ENCODE measurements around the gene HSPG2. TPM values are rescaled to one million over a fixed set of nuclear protein-coding genes. Genes with fewer than 3 reads are reported as not detected.
"Not testable (repeated sequence)": the region's sequence is repeated elsewhere in the genome, so short reads cannot be mapped to it uniquely, and the experiment has no call there.

The HSPG2 gene
- total RNA-seq, 1 experiment from 2014 or later = 171 TPM

GRCh38 chr1:21981253-21981652, 44.1 kb upstream of the HSPG2 start:
- BruUV-seq (replicated peaks); CTCF ChIA-PET; DNase-seq (ENCODE audit: low read depth, low spot score); H3K9me3 ChIP-seq (ENCODE audit: control insufficient read depth, insufficient read depth, low read depth, low read length); H3K36me3 ChIP-seq (ENCODE audit: control insufficient read depth, insufficient read depth, low read length); H3K27ac ChIP-seq (ENCODE audit: low read length); H3K4me3 ChIP-seq (ENCODE audit: low read depth in 2 of 2, low read length in 2 of 2); H3K27me3 ChIP-seq (ENCODE audit: control insufficient read depth, insufficient read depth, low read length); intact Hi-C loops (cut with micrococcal nuclease; ENCODE audit: unreplicated experiment); H3K4me1 ChIP-seq (ENCODE audit: control insufficient read depth, insufficient read depth, low read length); ATAC-seq; in situ Hi-C loops (cut with HindIII; ENCODE audit: low pct_unique_long_range_greater_than_20kb, low sequenced_read_pairs): not testable (repeated sequence)
- POLR2A ChIA-PET = interaction anchor here (0.5 to 0.6 kb wide), 2 partner anchors 198 to 258 kb away, joined by 4 to 7 read pairs; partner anchors contain the start of gene USP48

DNA sequence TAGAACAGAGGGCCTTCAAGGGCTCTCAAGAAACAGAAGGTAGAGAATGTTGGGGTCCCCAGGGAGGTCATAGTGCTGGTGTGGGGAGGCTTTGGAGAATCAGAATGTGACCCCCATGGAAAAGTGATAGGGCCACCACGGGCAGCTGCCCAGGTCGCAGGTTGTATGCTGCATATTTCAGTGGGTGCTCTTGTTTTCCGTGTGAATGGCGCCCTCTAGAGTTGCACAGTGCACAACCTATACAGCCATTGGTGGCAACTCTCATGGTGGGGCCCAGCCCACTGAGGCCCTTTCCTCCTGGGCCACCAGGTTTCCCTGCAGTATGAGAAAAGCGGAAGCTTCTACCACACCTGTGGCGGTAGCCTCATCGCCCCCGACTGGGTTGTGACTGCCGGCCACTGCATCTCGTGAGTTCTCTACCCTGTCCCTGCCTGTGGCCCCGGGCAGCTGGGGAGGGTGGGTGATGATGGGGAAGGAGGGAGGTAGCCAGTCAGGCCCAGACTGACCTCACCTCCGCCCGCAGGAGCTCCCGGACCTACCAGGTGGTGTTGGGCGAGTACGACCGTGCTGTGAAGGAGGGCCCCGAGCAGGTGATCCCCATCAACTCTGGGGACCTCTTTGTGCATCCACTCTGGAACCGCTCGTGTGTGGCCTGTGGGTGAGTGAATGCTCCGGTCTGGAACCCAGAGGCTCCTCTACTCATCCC, 43.6 kb upstream of the HSPG2 start:
- CTCF ChIA-PET = interaction anchor here (0.7 kb wide), 1 partner anchor 653 kb away, joined by 4 read pairs; no protein-coding TSS in a partner anchor

GRCh38 chr1:21978209-21978608, 41.1 kb upstream of the HSPG2 start:
- H3K4me1 ChIP-seq (ENCODE audit: control insufficient read depth, insufficient read depth, low read length); H3K4me3 ChIP-seq (ENCODE audit: low read depth in 2 of 2, low read length in 2 of 2); BruUV-seq (replicated peaks); H3K27me3 ChIP-seq (ENCODE audit: control insufficient read depth, insufficient read depth, low read length); intact Hi-C loops (cut with micrococcal nuclease; ENCODE audit: unreplicated experiment); DNase-seq (ENCODE audit: low read depth, low spot score); H3K9me3 ChIP-seq (ENCODE audit: control insufficient read depth, insufficient read depth, low read depth, low read length); H3K36me3 ChIP-seq (ENCODE audit: control insufficient read depth, insufficient read depth, low read length); in situ Hi-C loops (cut with HindIII; ENCODE audit: low pct_unique_long_range_greater_than_20kb, low sequenced_read_pairs); POLR2A ChIA-PET; ATAC-seq; CTCF ChIA-PET; H3K27ac ChIP-seq (ENCODE audit: low read length): not testable (repeated sequence)

More for the DNA sequence above, 43.6 kb upstream of the HSPG2 start:
- H3K27me3 ChIP-seq (ENCODE audit: control insufficient read depth, insufficient read depth, low read length); DNase-seq (ENCODE audit: low read depth, low spot score); H3K36me3 ChIP-seq (ENCODE audit: control insufficient read depth, insufficient read depth, low read length); BruUV-seq (replicated peaks); H3K9me3 ChIP-seq (ENCODE audit: control insufficient read depth, insufficient read depth, low read depth, low read length); H3K4me3 ChIP-seq (ENCODE audit: low read depth in 2 of 2, low read length in 2 of 2); H3K4me1 ChIP-seq (ENCODE audit: control insufficient read depth, insufficient read depth, low read length); intact Hi-C loops (cut with micrococcal nuclease; ENCODE audit: unreplicated experiment); in situ Hi-C loops (cut with HindIII; ENCODE audit: low pct_unique_long_range_greater_than_20kb, low sequenced_read_pairs); H3K27ac ChIP-seq (ENCODE audit: low read length): not testable (repeated sequence)
- peak; percentile 66 for ATAC-seq
- POLR2A ChIA-PET = interaction anchor here (0.5 to 0.6 kb wide), 2 partner anchors 198 to 258 kb away, joined by 4 to 7 read pairs; partner anchors contain the start of gene USP48

GRCh38 chr1:21976703-21977239, 39.7 kb upstream of the HSPG2 start, which contains the start of gene CELA3B:
Gene CELA3B, plus strand, starts transcription at chr1:21977022. Its CDS starts 18 bp downstream, at chr1:21977040.
- CTCF ChIA-PET; BruUV-seq (replicated peaks); ATAC-seq; DNase-seq (ENCODE audit: low read depth, low spot score); H3K4me3 ChIP-seq (ENCODE audit: low read depth in 2 of 2, low read length in 2 of 2); intact Hi-C loops (cut with micrococcal nuclease; ENCODE audit: unreplicated experiment); H3K4me1 ChIP-seq (ENCODE audit: control insufficient read depth, insufficient read depth, low read length); POLR2A ChIA-PET; H3K36me3 ChIP-seq (ENCODE audit: control insufficient read depth, insufficient read depth, low read length); H3K9me3 ChIP-seq (ENCODE audit: control insufficient read depth, insufficient read depth, low read depth, low read length); H3K27me3 ChIP-seq (ENCODE audit: control insufficient read depth, insufficient read depth, low read length); in situ Hi-C loops (cut with HindIII; ENCODE audit: low pct_unique_long_range_greater_than_20kb, low sequenced_read_pairs): not testable (repeated sequence)
- peak within 1 kb of the TSS; percentile 54; the same call in 1 of the 2 replicates for H3K27ac ChIP-seq (ENCODE audit: low read length)

DNA sequence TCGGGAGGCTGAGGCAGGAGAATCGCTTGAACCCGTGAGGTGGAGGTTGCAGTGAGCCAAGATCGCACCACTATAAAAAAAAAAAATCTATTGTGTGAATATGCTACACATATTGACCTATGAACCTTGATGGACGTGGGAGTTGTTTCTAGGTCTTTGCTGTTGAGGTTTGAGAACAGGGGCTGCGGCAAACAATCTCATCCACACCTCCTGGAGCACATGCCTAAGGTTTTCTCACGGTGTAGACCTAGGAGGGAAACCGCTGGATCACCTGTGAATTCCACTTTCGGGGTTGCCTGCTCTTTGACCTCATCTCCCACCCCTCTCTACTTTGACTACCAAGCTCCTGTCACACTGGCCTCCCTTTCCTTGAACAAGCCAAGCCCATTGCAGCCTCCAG, 38.2 kb upstream of the HSPG2 start:
- BruUV-seq (replicated peaks); H3K9me3 ChIP-seq (ENCODE audit: control insufficient read depth, insufficient read depth, low read depth, low read length); POLR2A ChIA-PET; ATAC-seq; H3K4me3 ChIP-seq (ENCODE audit: low read depth in 2 of 2, low read length in 2 of 2); DNase-seq (ENCODE audit: low read depth, low spot score); H3K4me1 ChIP-seq (ENCODE audit: control insufficient read depth, insufficient read depth, low read length); H3K36me3 ChIP-seq (ENCODE audit: control insufficient read depth, insufficient read depth, low read length); intact Hi-C loops (cut with micrococcal nuclease; ENCODE audit: unreplicated experiment); H3K27ac ChIP-seq (ENCODE audit: low read length); in situ Hi-C loops (cut with HindIII; ENCODE audit: low pct_unique_long_range_greater_than_20kb, low sequenced_read_pairs); H3K27me3 ChIP-seq (ENCODE audit: control insufficient read depth, insufficient read depth, low read length): not testable (repeated sequence)
- CTCF ChIA-PET = interaction anchor here (0.6 kb wide), 1 partner anchor 93 kb away, joined by 3 read pairs; no protein-coding TSS in a partner anchor

DNA sequence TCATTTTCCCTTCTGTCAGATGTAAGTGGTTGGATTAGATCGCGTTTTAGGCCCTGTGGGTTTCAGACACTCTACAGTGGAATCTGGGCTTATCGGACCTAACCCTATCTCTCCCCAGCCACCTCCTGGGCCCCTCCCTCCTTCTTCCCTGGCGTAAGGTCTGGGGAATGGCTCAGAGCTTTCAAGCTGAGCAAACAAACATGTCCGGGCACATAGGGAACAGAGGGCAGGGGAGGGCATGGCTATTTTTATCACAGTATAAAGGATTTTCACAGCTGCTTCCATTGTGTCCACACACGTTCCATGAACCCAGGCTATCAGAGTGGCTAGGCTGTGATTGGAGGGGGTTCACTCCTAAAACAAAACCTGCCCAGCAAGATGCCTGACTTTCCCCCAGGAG, 37.6 kb upstream of the HSPG2 start:
- H3K4me3 ChIP-seq (ENCODE audit: low read depth in 2 of 2, low read length in 2 of 2); H3K4me1 ChIP-seq (ENCODE audit: control insufficient read depth, insufficient read depth, low read length); POLR2A ChIA-PET; BruUV-seq (replicated peaks); CTCF ChIA-PET; intact Hi-C loops (cut with micrococcal nuclease; ENCODE audit: unreplicated experiment); H3K9me3 ChIP-seq (ENCODE audit: control insufficient read depth, insufficient read depth, low read depth, low read length); DNase-seq (ENCODE audit: low read depth, low spot score); ATAC-seq; H3K27ac ChIP-seq (ENCODE audit: low read length); in situ Hi-C loops (cut with HindIII; ENCODE audit: low pct_unique_long_range_greater_than_20kb, low sequenced_read_pairs); H3K27me3 ChIP-seq (ENCODE audit: control insufficient read depth, insufficient read depth, low read length); H3K36me3 ChIP-seq (ENCODE audit: control insufficient read depth, insufficient read depth, low read length): not testable (repeated sequence)

GRCh38 chr1:21973948-21974347, 36.8 kb upstream of the HSPG2 start:
- H3K36me3 ChIP-seq (ENCODE audit: control insufficient read depth, insufficient read depth, low read length); POLR2A ChIA-PET; CTCF ChIA-PET; BruUV-seq (replicated peaks); H3K4me1 ChIP-seq (ENCODE audit: control insufficient read depth, insufficient read depth, low read length); H3K4me3 ChIP-seq (ENCODE audit: low read depth in 2 of 2, low read length in 2 of 2); intact Hi-C loops (cut with micrococcal nuclease; ENCODE audit: unreplicated experiment); H3K9me3 ChIP-seq (ENCODE audit: control insufficient read depth, insufficient read depth, low read depth, low read length); ATAC-seq; DNase-seq (ENCODE audit: low read depth, low spot score); H3K27me3 ChIP-seq (ENCODE audit: control insufficient read depth, insufficient read depth, low read length); in situ Hi-C loops (cut with HindIII; ENCODE audit: low pct_unique_long_range_greater_than_20kb, low sequenced_read_pairs): not testable (repeated sequence)
- H3K27ac ChIP-seq (ENCODE audit: low read length) = peak overlapping the region; percentile 78

Measured in Panc1 (cell line).